Keratinocyte (primary cell): ENCODE data around the gene PCDH9. TPM values are rescaled to one million over a fixed set of nuclear protein-coding genes. Genes with fewer than 3 reads are reported as not detected.

Experiments used
- DNase-seq: peaks from one replicate; pipeline ENCODE4 v3.0.0-alpha.2; 2011; ENCODE audit warnings: low read depth, missing footprints, low spot score
- FAIRE-seq: peaks from 2 replicates; lab custom pipeline; 2011; peaks lifted over from hg19 to GRCh38; lab: Jason Lieb, UNC
- H2AFZ ChIP-seq: 2 replicates; pipeline ENCODE4 v1.6.0; 2012; ENCODE audit warnings: low read length, control low read depth, inconsistent platforms; ENCODE audit not compliant: control insufficient read depth
- H3K27ac ChIP-seq: 2 replicates; pipeline ENCODE4 v1.5.1; 2011; ENCODE audit warnings: low read length; ENCODE audit not compliant: control insufficient read depth, insufficient read depth
- H3K27me3 ChIP-seq: 3 replicates; pipeline ENCODE4 v1.6.0; 2011; ENCODE audit warnings: low read length; ENCODE audit not compliant: control insufficient read depth, insufficient read depth; ENCODE audit errors: extremely low read depth
- H3K36me3 ChIP-seq, 2 experiments: 2 replicates in 1 of 2; 3 replicates in 1 of 2; pipeline ENCODE4 v1.5.1; 2011; ENCODE audit warnings: low read length in 2 of 2, mild to moderate bottlenecking in 1 of 2; ENCODE audit not compliant: control insufficient read depth in 2 of 2, insufficient read depth in 2 of 2; ENCODE audit errors: extremely low read depth in 1 of 2
- H3K4me1 ChIP-seq: 3 replicates; pipeline ENCODE4 v1.5.1; 2011; ENCODE audit warnings: low read length; ENCODE audit not compliant: control insufficient read depth, insufficient read depth; ENCODE audit errors: extremely low read depth
- H3K4me2 ChIP-seq: 3 replicates; pipeline ENCODE4 v1.6.0; 2011; ENCODE audit warnings: low read depth, low read length; ENCODE audit not compliant: control insufficient read depth, insufficient read depth; ENCODE audit errors: extremely low read depth
- H3K4me3 ChIP-seq, 3 experiments: fragments of 200-600 bp in 1 of 3; sonication (generic) in 1 of 3; 2 replicates in 2 of 3; 3 replicates in 1 of 3; pipeline ENCODE4 v1.5.1; 2011 to 2016; ENCODE audit warnings: low read length in 3 of 3, mild to moderate bottlenecking in 3 of 3, control low read depth in 2 of 3, inconsistent platforms in 1 of 3, low read depth in 1 of 3, mixed read lengths in 1 of 3, mixed run types in 1 of 3, moderate library complexity in 1 of 3; ENCODE audit not compliant: control insufficient read depth in 2 of 3, insufficient read depth in 2 of 3; ENCODE audit errors: extremely low read depth in 1 of 3
- H3K79me2 ChIP-seq: 2 replicates; pipeline ENCODE4 v1.6.0; 2012; ENCODE audit warnings: low read length; ENCODE audit not compliant: control insufficient read depth, insufficient read depth
- H3K9ac ChIP-seq: 3 replicates; pipeline ENCODE4 v1.6.0; 2011; ENCODE audit warnings: low read length; ENCODE audit not compliant: control insufficient read depth, insufficient read depth; ENCODE audit errors: extremely low read depth
- H3K9me1 ChIP-seq: 3 replicates; pipeline ENCODE4 v1.6.0; 2011; ENCODE audit warnings: low read length; ENCODE audit not compliant: control insufficient read depth, insufficient read depth; ENCODE audit errors: extremely low read depth
- H3K9me3 ChIP-seq: 2 replicates; pipeline ENCODE4 v1.5.1; 2012; ENCODE audit warnings: low read depth, low read length; ENCODE audit not compliant: control insufficient read depth
- H4K20me1 ChIP-seq: 3 replicates; pipeline ENCODE4 v1.6.0; 2011; ENCODE audit warnings: low read length; ENCODE audit not compliant: control insufficient read depth, insufficient read depth; ENCODE audit errors: extremely low read depth
- EZH2 ChIP-seq: IDR thresholded peaks from one replicate; pipeline ENCODE4 v1.6.1; 2012; ENCODE audit warnings: inconsistent platforms, mild to moderate bottlenecking, low read length, moderate library complexity
- dilution Hi-C: fragments of 300-500 bp; cut with MboI; formaldehyde crosslinking; loops from one replicate; pipeline ENCODE4 v1.7.0; 2020; ENCODE audit warnings: low sequenced_read_pairs; ENCODE audit not compliant: extremely low pct_ligation_motif_present
- polyA plus RNA-seq, 5 experiments: library from polyadenylated mRNA; depleted of rRNA in 3 of 5; stranded (reverse) in 3 of 5; stranded (forward) in 1 of 5; unstranded in 1 of 5; fragments of >200 nt; gene quantifications; 1 replicate in 1 of 5; 2 replicates in 3 of 5; 3 replicates in 1 of 5; pipeline versions ENCODE4 v1.2.1 to v1.2.3, GENCODE V29; 2011 to 2012; ENCODE audit warnings: missing spikeins in 2 of 5, low read depth in 1 of 5, low replicate concordance in 1 of 5
- TF ChIP-seq, protein P1 (sequence below), 3 experiments: IDR thresholded peaks in 1 of 3; conservative IDR thresholded peaks in 1 of 3; optimal IDR thresholded peaks in 1 of 3; 2 replicates in 2 of 3; 3 replicates in 1 of 3; pipeline versions ENCODE3 to v1.5.1; 2011; ENCODE audit warnings: low read length in 3 of 3, mild to moderate bottlenecking in 3 of 3, moderate library complexity in 2 of 3, control low read depth in 1 of 3, inconsistent platforms in 1 of 3; ENCODE audit not compliant: insufficient read depth in 2 of 3; ENCODE audit errors: extremely low read depth in 1 of 3

PCDH9 gene
- polyA plus RNA-seq, 1 donor (not counting 4 experiments of a cell fraction or from before 2014, with no cell fraction given) = 0.21 TPM

DNA sequence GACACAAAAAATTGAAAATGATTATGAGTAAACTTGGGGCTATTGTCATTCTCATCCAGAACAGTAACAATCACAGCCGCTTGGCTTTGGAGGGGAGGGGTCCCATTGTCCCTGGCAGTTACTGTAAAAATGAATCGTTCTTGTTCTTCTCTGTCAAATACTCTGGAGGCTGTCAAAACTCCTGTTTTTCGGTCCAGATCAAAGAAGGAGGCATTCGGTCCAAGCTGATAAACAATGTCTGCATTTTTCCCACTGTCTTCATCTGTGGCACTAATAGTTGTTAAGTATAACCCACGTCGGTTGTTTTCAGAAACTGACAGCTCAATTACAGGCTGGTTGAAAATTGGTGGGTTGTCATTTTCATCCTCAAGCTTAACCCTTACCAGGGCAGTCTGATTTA, 3.4 kb downstream of the PCDH9 start:
- Histone ChIP-seq H2AFZ (no peak overlapping the region), H3K9ac (no peak overlapping the region), H4K20me1 (no peaks in the 10 kb centered on the region), H3K79me2 (no peaks in the 10 kb centered on the region), H3K27ac (no peak overlapping the region), H3K4me1 (peaks cover 8% of the 10 kb centered on the region), H3K27me3 (no peaks in the 10 kb centered on the region), H3K9me1 (no peaks in the 10 kb centered on the region), H3K4me2 (no peak overlapping the region), H3K9me3 (no peaks in the 10 kb centered on the region), H3K4me3 (no peak overlapping the region), H3K36me3 (no peaks in the 10 kb centered on the region)
- dilution Hi-C loops = no loop called here
- FAIRE-seq (no peak), DNase-seq (no peak)
- TF ChIP-seq EZH2 = no peak
- TF ChIP-seq, protein P1, sequence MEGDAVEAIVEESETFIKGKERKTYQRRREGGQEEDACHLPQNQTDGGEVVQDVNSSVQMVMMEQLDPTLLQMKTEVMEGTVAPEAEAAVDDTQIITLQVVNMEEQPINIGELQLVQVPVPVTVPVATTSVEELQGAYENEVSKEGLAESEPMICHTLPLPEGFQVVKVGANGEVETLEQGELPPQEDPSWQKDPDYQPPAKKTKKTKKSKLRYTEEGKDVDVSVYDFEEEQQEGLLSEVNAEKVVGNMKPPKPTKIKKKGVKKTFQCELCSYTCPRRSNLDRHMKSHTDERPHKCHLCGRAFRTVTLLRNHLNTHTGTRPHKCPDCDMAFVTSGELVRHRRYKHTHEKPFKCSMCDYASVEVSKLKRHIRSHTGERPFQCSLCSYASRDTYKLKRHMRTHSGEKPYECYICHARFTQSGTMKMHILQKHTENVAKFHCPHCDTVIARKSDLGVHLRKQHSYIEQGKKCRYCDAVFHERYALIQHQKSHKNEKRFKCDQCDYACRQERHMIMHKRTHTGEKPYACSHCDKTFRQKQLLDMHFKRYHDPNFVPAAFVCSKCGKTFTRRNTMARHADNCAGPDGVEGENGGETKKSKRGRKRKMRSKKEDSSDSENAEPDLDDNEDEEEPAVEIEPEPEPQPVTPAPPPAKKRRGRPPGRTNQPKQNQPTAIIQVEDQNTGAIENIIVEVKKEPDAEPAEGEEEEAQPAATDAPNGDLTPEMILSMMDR (optimal IDR thresholded peaks at IDR 0.05 in 1 of 3, IDR thresholded peaks at IDR 0.05 in 1 of 3, conservative IDR thresholded peaks at IDR 0.05 in 1 of 3; ENCODE audit: extremely low read depth in 1 of 3, insufficient read depth in 2 of 3, low read length in 3 of 3) = no peak

DNA sequence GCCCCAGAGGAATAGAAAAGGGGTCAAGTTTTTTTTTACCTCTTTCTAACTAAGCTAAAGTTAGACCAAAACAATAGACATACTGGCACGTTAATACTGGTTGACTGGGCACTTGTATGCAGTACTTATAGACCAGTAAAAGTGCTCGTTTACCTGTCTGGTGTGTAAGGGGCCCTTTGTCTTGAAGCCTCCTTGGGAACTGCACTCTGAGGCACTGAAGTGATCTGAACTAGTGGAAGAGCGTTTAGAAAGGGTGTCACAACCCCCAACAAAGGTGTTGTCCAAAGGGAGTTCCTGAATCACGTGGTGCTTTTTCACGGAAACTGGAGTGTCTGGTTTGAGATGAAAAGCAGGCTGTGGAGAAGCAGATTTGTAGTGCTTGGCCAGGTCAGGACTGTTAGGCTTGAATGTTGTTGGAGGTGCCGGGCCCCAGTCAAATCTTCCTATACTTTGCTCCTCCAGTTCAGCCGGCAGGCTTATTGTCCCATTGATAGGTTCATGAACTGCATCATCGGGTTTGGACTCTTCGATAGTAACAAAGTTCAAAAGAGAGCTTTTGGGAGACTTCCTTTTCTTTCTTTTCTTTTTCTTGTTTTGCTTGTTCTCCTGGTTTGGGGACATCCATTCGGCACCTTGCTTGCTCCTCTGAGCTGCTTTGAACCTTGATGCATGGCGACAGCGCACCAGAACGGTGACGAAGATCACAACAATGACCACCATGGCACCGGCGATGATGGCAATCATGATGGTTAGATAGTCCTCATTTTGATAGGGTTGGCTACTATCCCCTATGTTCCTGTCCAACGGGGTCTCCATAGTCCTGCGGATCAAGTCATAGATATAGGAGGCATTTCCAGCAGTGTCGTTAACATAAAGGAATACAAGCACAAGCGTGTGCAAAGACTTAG, 4.6 kb downstream of the PCDH9 start:
- no peak for FAIRE-seq
- Histone ChIP-seq H3K9me1 (no peaks in the 10 kb centered on the region), H3K36me3 (no peaks in the 10 kb centered on the region), H2AFZ (peak overlapping the region; percentile 16), H3K4me1 (peaks cover 4% of the 10 kb centered on the region), H4K20me1 (no peaks in the 10 kb centered on the region), H3K4me3 (no peak overlapping the region), H3K79me2 (no peaks in the 10 kb centered on the region), H3K27me3 (no peaks in the 10 kb centered on the region), H3K9me3 (no peaks in the 10 kb centered on the region), H3K4me2 (no peak overlapping the region), H3K27ac (no peak overlapping the region), H3K9ac (no peak overlapping the region)
- dilution Hi-C loops = no loop called here
- no peak for TF ChIP-seq EZH2
- TF ChIP-seq, protein P1 (optimal IDR thresholded peaks at IDR 0.05 in 1 of 3, IDR thresholded peaks at IDR 0.05 in 1 of 3, conservative IDR thresholded peaks at IDR 0.05 in 1 of 3; ENCODE audit: extremely low read depth in 1 of 3, insufficient read depth in 2 of 3, low read length in 3 of 3) = no peak
- no peak for DNase-seq
